Prostate gland (tissue), 2 donors: ENCODE data around the gene FHOD3. TPM values are rescaled to one million over a fixed set of nuclear protein-coding genes. Genes with fewer than 3 reads are reported as not detected.

Experiments
- DNase-seq: peaks from one replicate; pipeline ENCODE4 v3.0.0-alpha.2; 2019; ENCODE audit warnings: low spot score
- H3K27ac ChIP-seq, 2 donors: fragments of 200-600 bp; sonication (generic); 2 replicates each; pipeline ENCODE4 v1.5.1; 2017 to 2019
- H3K27me3 ChIP-seq: fragments of 200-600 bp; sonication (generic); replicated peaks from 2 replicates; pipeline ENCODE4 v1.5.1; 2019; ENCODE audit not compliant: insufficient read depth
- H3K36me3 ChIP-seq, 2 donors: fragments of 200-600 bp; sonication (generic); 1 replicate in 1 of 2; 2 replicates in 1 of 2; pipeline versions ENCODE4 v1.5.1 to v1.8.1; 2017 to 2019
- H3K4me1 ChIP-seq: fragments of 200-600 bp; sonication (generic); replicated peaks from 2 replicates; pipeline ENCODE4 v1.5.1; 2019
- H3K4me3 ChIP-seq, 2 donors: fragments of 200-600 bp; sonication (generic); 2 replicates each; pipeline ENCODE4 v1.5.1; 2017 to 2019
- H3K9me3 ChIP-seq: fragments of 200-600 bp; sonication (generic); 2 replicates; pipeline ENCODE4 v1.5.1; 2017
- POLR2A ChIP-seq: fragments of 450-650 bp; IDR thresholded peaks from one replicate; pipeline ENCODE4 v1.6.1; 2016; ENCODE audit warnings: antibody characterized with exemption, mild to moderate bottlenecking
- POLR2AphosphoS5 ChIP-seq: sonication (generic); formaldehyde crosslinking; IDR thresholded peaks from one replicate; pipeline ENCODE4 v1.6.1; 2017; ENCODE audit warnings: antibody characterized with exemption
- WGBS: methylation state at CpG from one replicate; pipeline ENCODE4 v1.1.5; 2018; 5-methylcytosine and 5-hydroxymethylcytosine counted together
- intact Hi-C: fragments of 100-400 bp; cut with DNase I; formaldehyde crosslinking; loops from one replicate; pipeline ENCODE4 v1.14.2; 2022
- total RNA-seq, 2 donors: library from RNA; depleted of rRNA; stranded (reverse); fragments of >200 nt; gene quantifications; one replicate each; pipeline ENCODE4 v1.1.0, GENCODE V29; 2016
- TF ChIP-seq, protein P1 (sequence below), 4 experiments: fragments of 200-600 bp in 2 of 4; fragments of 450-650 bp in 2 of 4; sonication (generic) in 2 of 4; IDR thresholded peaks; 1 replicate in 3 of 4; 2 replicates in 1 of 4; pipeline ENCODE4 v1.5.1; 2016 to 2019; ENCODE audit warnings: antibody characterized with exemption in 4 of 4, mild to moderate bottlenecking in 2 of 4, moderate library complexity in 2 of 4

The FHOD3 gene
- total RNA-seq, 2 donors from 2014 or later, result 25.1 to 52.5 TPM

DNA sequence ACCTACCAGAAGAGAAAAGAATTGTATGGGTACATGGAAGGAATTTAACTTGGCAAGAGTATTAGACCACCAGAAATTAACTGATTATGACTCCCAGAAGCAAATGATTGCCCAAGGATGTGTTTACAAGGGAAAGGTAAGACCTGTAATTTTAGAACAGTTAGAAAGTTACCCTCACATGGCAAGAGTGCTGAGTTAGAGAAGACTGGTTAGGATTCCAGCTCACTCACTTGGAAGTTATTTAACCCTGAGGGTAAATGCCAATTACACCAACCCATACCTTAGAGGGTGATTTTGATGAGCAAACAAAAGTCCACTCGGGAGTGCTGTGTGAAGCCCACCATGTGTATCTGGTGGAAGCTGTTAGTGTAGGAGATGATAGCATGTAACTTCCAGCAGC, 361.1 kb downstream of the FHOD3 start:
- intact Hi-C loops, result no loop called here
- 40% methylated on average over 1 of the region's 1 CpG for WGBS
- Histone ChIP-seq H3K36me3 (no peaks in the 10 kb centered on the region), H3K27ac (no peak overlapping the region), H3K27me3 (no peaks in the 10 kb centered on the region), H3K4me3 (no peak overlapping the region), H3K9me3 (no peaks in the 10 kb centered on the region), H3K4me1 (no peaks in the 10 kb centered on the region)
- no peak for TF ChIP-seq POLR2A
- TF ChIP-seq, protein P1, sequence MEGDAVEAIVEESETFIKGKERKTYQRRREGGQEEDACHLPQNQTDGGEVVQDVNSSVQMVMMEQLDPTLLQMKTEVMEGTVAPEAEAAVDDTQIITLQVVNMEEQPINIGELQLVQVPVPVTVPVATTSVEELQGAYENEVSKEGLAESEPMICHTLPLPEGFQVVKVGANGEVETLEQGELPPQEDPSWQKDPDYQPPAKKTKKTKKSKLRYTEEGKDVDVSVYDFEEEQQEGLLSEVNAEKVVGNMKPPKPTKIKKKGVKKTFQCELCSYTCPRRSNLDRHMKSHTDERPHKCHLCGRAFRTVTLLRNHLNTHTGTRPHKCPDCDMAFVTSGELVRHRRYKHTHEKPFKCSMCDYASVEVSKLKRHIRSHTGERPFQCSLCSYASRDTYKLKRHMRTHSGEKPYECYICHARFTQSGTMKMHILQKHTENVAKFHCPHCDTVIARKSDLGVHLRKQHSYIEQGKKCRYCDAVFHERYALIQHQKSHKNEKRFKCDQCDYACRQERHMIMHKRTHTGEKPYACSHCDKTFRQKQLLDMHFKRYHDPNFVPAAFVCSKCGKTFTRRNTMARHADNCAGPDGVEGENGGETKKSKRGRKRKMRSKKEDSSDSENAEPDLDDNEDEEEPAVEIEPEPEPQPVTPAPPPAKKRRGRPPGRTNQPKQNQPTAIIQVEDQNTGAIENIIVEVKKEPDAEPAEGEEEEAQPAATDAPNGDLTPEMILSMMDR (IDR thresholded peaks at IDR 0.05), result no peak
- no peak for TF ChIP-seq POLR2AphosphoS5
- DNase-seq, result no peak

DNA sequence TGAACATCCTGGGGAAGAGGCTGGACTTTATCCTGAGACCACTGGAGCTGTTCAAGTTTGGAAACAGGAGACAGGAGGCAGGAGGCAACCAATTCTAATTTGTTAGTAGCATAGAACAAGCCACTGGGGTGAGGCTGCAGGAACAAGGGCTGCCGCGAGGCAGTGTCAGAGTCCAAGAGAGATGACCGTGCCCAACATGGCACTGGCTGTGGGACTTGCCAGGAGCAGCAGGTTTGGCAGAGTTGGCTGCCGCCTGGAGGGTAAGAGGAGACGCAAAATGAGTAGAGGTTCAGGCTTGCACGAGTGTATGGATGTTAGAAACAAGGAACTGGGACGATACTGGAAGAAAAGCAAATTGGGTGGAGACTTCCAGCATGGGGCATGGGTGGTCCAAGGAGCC, 362.8 kb downstream of the FHOD3 start:
- Histone ChIP-seq H3K4me1 (no peaks in the 10 kb centered on the region), H3K27me3 (no peaks in the 10 kb centered on the region), H3K27ac (no peak overlapping the region), H3K9me3 (no peaks in the 10 kb centered on the region), H3K36me3 (no peaks in the 10 kb centered on the region), H3K4me3 (no peak overlapping the region)
- intact Hi-C loops, result no loop called here
- 85% methylated on average over 7 of the region's 7 CpGs for WGBS
- no peak for DNase-seq
- no peak for TF ChIP-seq POLR2AphosphoS5
- TF ChIP-seq, protein P1 (IDR thresholded peaks at IDR 0.05), result no peak
- TF ChIP-seq POLR2A, result no peak

DNA sequence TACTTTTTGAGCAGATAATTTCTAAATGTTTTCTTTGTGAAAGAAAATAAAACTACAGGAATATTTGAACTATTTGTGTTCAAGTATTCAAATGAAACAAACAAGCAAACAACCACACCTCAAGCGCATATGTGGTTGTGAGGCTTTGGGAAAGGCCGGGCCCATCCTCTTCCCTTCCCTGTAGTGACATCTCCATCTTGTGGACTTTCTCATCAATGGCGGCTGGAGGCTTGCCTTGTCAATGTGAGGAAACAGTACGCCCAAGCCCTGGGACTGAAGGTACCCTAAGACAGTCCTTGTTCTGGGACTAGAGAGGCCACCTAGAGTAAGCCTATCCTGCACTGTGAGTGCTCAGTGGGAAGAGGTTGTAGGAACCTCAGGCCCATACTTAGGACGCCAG, 364.5 kb downstream of the FHOD3 start:
- DNase-seq, result no peak
- Histone ChIP-seq H3K27ac (no peak overlapping the region), H3K27me3 (no peaks in the 10 kb centered on the region), H3K4me1 (no peaks in the 10 kb centered on the region), H3K36me3 (no peaks in the 10 kb centered on the region), H3K9me3 (no peaks in the 10 kb centered on the region), H3K4me3 (no peak overlapping the region)
- no peak for TF ChIP-seq POLR2AphosphoS5
- TF ChIP-seq, protein P1 (IDR thresholded peaks at IDR 0.05), result no peak
- no peak for TF ChIP-seq POLR2A
- intact Hi-C loops, result no loop called here
- 75% methylated on average over 5 of the region's 5 CpGs for WGBS

DNA sequence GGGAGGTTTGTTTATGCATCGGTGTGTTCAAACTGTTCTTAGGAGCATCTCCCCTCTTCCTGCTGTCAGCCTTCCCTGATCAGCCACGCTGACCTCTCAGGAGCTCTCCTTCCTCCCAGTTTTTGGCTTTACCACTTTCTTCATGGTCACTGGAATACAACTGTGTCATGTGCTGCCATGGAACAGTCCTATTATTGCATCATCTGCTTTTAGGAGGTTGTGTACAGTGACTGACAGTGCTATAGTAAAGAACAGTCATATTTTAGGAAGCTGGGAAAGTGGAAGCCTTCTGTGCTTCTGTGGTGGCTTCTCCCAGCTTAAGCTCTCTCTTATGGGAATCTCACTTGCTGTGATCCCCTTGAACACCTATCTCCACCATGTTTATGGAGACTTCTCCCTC, 365.8 kb downstream of the FHOD3 start:
- Histone ChIP-seq H3K4me3 (no peak overlapping the region), H3K27ac (no peak overlapping the region), H3K27me3 (no peaks in the 10 kb centered on the region), H3K36me3 (no peaks in the 10 kb centered on the region), H3K4me1 (no peaks in the 10 kb centered on the region), H3K9me3 (no peaks in the 10 kb centered on the region)
- intact Hi-C loops, result no loop called here
- 75% methylated on average over 2 of the region's 2 CpGs for WGBS
- TF ChIP-seq, protein P1 (IDR thresholded peaks at IDR 0.05), result no peak
- TF ChIP-seq POLR2AphosphoS5, result no peak
- TF ChIP-seq POLR2A, result no peak
- no peak for DNase-seq

DNA sequence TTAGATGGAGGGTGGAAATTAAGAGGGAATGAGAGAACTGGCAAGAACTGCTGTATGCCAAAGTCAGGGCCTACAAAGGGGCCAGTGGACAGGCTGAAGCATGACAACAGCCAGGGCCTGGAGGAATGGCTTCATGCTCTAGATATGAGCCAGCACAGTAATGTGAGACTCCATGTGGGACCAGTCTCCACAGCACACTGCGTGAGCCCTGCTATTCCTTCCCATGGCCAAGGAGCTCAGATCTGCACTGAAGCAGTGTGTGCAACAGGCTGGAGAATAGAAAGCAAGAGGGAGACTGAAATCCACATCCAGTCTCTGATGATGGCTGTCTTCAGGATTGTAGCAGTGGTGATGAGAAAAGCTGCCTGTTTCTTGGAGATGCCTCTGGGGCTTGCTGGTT, 368.4 kb downstream of the FHOD3 start:
- TF ChIP-seq, protein P1 (IDR thresholded peaks at IDR 0.05), result no peak
- no peak for TF ChIP-seq POLR2A
- no peak for TF ChIP-seq POLR2AphosphoS5

More for the DNA sequence above, 368.4 kb downstream of the FHOD3 start:
- H3K36me3 ChIP-seq, result no peaks in the 10 kb centered on the region
- H3K9me3 ChIP-seq, result no peaks in the 10 kb centered on the region
- no peak overlapping the region for H3K27ac ChIP-seq
- 87% methylated on average over 1 of the region's 1 CpG for WGBS
- intact Hi-C loops, result no loop called here
- no peak for DNase-seq
- H3K4me3 ChIP-seq, result no peak overlapping the region
- H3K4me1 ChIP-seq, result no peaks in the 10 kb centered on the region
- H3K27me3 ChIP-seq, result no peaks in the 10 kb centered on the region
